Measurements from ENCODE around the gene HOXD12.

The HOXD12 gene

GRCh38 chr2:176150584-176151441, 51.2 kb downstream of the HOXD12 start:
- no peak for DNase-seq

DNA sequence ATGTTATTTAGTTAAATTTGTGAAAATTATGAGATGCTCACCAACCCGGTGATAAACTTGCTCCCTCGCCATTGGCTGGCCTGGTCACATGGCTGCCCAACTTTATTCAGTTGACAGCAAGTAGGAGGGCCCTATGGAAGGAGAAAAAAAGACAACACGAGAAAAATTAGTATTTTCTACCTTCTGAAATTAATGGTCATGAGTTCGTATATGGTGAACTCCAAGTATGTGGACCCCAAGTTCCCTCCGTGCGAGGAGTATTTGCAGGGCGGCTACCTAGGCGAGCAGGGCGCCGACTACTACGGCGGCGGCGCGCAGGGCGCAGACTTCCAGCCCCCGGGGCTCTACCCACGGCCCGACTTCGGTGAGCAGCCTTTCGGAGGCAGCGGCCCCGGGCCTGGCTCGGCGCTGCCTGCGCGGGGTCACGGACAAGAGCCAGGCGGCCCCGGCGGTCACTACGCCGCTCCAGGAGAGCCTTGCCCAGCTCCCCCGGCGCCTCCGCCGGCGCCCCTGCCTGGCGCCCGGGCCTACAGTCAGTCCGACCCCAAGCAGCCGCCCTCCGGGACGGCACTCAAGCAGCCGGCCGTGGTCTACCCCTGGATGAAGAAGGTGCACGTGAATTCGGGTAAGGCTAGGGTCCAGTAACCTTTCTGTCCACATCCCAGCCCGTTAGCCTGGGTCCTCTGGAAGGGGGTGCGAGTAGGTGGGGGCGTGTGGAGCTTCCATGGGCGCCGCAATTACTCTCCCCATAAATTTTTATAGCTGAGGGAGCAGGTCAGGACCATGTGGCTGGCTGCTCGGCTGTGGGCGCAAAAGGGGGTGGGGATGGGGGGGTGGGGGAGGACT, 52.1 kb downstream of the HOXD12 start, which contains the start of gene HOXD4:
Gene HOXD4, plus strand, starts transcription at position 109 of the 846 bp plus-strand sequence. Its CDS starts 84 bp downstream, at position 193.
- peak; percentile 33 for DNase-seq

Measured in eye (tissue), 1 donor.